Neutrophil (primary cell): ENCODE measurements around the gene RIMBP2.

Source experiments
- H3K27ac ChIP-seq: fragments of 200-600 bp; sonication (generic); 2 replicates; pipeline ENCODE4 v1.5.1; 2016; ENCODE audit warnings: mild to moderate bottlenecking, moderate library complexity
- H3K27me3 ChIP-seq: fragments of 200-600 bp; sonication (generic); 2 replicates; pipeline ENCODE4 v1.6.0; 2016; ENCODE audit warnings: mild to moderate bottlenecking
- H3K36me3 ChIP-seq: fragments of 200-600 bp; sonication (generic); 2 replicates; pipeline ENCODE4 v1.5.1; 2017
- H3K4me1 ChIP-seq, 2 experiments: fragments of 200-600 bp in 1 of 2; sonication (generic) in 1 of 2; 1 replicate in 1 of 2; 2 replicates in 1 of 2; pipeline versions ENCODE4 v1.5.1 to v1.6.1; 2013 to 2016; ENCODE audit warnings: low read depth in 1 of 2, low read length in 1 of 2, mild to moderate bottlenecking in 1 of 2, moderate library complexity in 1 of 2; ENCODE audit not compliant: control insufficient read depth in 1 of 2, insufficient read depth in 1 of 2
- H3K4me3 ChIP-seq, 2 experiments: fragments of 200-600 bp in 1 of 2; sonication (generic) in 1 of 2; 1 replicate in 1 of 2; 2 replicates in 1 of 2; pipeline ENCODE4 v1.5.1; 2013 to 2016; ENCODE audit warnings: low read depth in 1 of 2, low read length in 1 of 2, mild to moderate bottlenecking in 1 of 2, moderate library complexity in 1 of 2
- H3K9me3 ChIP-seq: fragments of 200-600 bp; sonication (generic); 2 replicates; pipeline ENCODE4 v1.5.1; 2016
- TF ChIP-seq, protein P1 (sequence below): fragments of 200-600 bp; sonication (generic); IDR thresholded peaks from 2 replicates; pipeline ENCODE4 v1.5.1; 2016; ENCODE audit warnings: antibody characterized with exemption

RIMBP2 gene

GRCh38 chr12:130433834-130434233 lies 282.3 kb downstream of the RIMBP2 start:
- H3K36me3 ChIP-seq: no peaks in the 10 kb centered on the region
- no peaks in the 10 kb centered on the region for H3K4me1 ChIP-seq
- no peaks in the 10 kb centered on the region for H3K9me3 ChIP-seq
- TF ChIP-seq, protein P1, sequence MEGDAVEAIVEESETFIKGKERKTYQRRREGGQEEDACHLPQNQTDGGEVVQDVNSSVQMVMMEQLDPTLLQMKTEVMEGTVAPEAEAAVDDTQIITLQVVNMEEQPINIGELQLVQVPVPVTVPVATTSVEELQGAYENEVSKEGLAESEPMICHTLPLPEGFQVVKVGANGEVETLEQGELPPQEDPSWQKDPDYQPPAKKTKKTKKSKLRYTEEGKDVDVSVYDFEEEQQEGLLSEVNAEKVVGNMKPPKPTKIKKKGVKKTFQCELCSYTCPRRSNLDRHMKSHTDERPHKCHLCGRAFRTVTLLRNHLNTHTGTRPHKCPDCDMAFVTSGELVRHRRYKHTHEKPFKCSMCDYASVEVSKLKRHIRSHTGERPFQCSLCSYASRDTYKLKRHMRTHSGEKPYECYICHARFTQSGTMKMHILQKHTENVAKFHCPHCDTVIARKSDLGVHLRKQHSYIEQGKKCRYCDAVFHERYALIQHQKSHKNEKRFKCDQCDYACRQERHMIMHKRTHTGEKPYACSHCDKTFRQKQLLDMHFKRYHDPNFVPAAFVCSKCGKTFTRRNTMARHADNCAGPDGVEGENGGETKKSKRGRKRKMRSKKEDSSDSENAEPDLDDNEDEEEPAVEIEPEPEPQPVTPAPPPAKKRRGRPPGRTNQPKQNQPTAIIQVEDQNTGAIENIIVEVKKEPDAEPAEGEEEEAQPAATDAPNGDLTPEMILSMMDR: no peak
- H3K4me3 ChIP-seq: no peak overlapping the region
- H3K27ac ChIP-seq: no peak overlapping the region
- no peaks in the 10 kb centered on the region for H3K27me3 ChIP-seq

DNA sequence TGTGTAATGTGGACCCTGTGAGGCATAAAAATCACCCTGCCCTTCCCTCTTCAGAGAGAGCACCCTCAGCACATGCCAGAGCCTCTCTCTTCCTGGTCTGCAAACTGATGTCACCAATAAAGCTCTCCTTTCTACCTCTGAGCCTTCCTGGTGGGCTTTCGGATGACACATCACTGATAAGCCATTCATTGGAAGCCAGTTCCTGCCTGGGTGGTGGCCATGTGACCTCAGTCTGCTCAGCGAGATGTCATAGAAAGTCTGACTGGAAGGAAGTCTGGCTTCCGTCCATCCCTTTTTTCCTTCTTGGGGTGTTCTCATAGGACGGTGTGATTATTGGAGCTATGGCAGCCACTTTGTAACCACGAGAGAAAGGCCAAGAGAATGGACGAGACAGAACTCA lies 282.7 kb downstream of the RIMBP2 start:
- no peak overlapping the region for H3K4me3 ChIP-seq
- no peaks in the 10 kb centered on the region for H3K27me3 ChIP-seq
- TF ChIP-seq, protein P1: no peak
- H3K9me3 ChIP-seq: no peaks in the 10 kb centered on the region
- no peaks in the 10 kb centered on the region for H3K36me3 ChIP-seq
- no peak overlapping the region for H3K27ac ChIP-seq
- no peaks in the 10 kb centered on the region for H3K4me1 ChIP-seq

- no peaks in the 10 kb centered on the region for H3K27me3 ChIP-seq
- H3K9me3 ChIP-seq: no peaks in the 10 kb centered on the region
- TF ChIP-seq, protein P1: no peak
- no peak overlapping the region for H3K4me3 ChIP-seq
- no peaks in the 10 kb centered on the region for H3K36me3 ChIP-seq
- no peaks in the 10 kb centered on the region for H3K4me1 ChIP-seq
- H3K27ac ChIP-seq: no peak overlapping the region
Observed at GRCh38 chr12:130431176-130431575, 284.9 kb downstream of the RIMBP2 start.

DNA sequence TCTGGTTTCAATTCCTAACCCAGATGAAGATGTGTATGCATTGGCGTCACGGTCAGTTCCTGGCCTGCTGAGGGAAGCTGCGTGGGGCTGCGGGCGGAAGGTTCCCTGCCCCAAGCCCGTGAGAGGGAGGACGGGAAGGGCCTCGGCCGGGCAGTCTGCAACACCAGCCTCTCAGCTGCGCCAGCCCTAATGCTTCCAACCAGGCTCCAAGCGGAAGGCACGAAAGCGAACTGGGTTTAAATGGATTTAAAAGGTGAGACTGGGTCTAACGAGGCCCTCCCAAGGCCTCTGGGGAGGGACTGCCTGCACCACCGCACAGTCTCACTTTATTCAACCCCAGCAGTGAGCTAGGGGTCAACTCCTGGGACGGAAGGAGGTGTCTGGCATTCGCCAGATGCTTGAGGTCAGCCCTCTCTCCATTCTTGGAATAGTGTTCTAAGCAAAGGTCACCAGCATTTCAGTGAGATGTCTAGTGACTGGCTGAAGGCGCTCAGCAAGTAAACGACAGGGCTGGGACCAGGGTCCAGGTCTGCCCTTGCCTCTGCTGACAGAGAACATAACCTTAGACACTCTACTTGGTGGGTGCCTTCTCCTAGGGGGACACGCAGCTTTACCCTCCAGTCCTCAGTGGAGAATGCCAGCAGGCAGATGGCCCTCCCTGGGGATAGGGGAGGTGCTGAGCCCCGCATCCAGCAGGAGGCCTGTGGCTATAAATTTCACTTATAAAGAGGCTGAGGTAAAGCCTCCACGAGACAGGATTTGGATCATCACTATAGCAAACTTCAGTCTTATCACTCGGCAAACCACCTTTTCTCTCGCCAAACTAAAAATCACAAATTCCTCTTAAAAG lies 286.2 kb downstream of the RIMBP2 start:
- no peaks in the 10 kb centered on the region for H3K4me1 ChIP-seq
- H3K27me3 ChIP-seq: no peaks in the 10 kb centered on the region
- H3K27ac ChIP-seq: no peak overlapping the region
- H3K36me3 ChIP-seq: no peaks in the 10 kb centered on the region
- TF ChIP-seq, protein P1: no peak
- no peaks in the 10 kb centered on the region for H3K9me3 ChIP-seq
- no peak overlapping the region for H3K4me3 ChIP-seq

DNA sequence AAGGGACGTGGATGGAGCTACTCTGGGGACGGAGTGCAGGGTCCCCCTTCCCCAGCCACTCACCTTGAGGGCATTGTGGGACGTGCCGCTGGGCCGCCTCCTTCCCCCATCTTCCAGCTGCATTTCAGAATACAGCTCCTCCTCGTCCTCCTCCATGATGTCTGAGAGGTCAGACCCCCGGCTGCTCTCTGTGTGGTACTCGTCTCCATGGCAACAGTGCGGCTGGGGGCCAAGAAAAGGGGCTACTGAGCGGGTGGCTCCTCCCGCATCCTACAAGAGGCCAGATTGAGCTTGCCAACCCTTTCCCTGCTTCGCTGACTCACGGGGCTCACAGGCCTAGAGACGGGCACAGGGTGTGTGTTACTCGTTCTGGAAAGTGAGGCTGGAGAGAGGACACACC lies 288.0 kb downstream of the RIMBP2 start:
- Histone ChIP-seq H3K4me1 (no peaks in the 10 kb centered on the region), H3K27me3 (no peaks in the 10 kb centered on the region), H3K9me3 (no peaks in the 10 kb centered on the region), H3K36me3 (no peaks in the 10 kb centered on the region), H3K27ac (no peak overlapping the region), H3K4me3 (no peak overlapping the region)
- TF ChIP-seq, protein P1: no peak
